ENCODE results near the gene DDX56.

GRCh38 chr7:44618045-44618444 lies 44.3 kb upstream of the DDX56 start:
- TF ChIP-seq CTCF (IDR thresholded peaks at IDR 0.05) (no peak), POLR2A (IDR thresholded peaks at IDR 0.05) (no peak), EP300 (IDR thresholded peaks at IDR 0.05) (no peak), POLR2AphosphoS5 (IDR thresholded peaks at IDR 0.05) (no peak)

Measured in sigmoid colon (tissue), 4 donors.